Epidermal melanocyte (primary cell): ENCODE results near the gene CPLANE2.
"Not testable (repeated sequence)": the region's sequence is repeated elsewhere in the genome, so short reads cannot be mapped to it uniquely, and the experiment has no call there.

Experiments used
- DNase-seq: peaks from one replicate; pipeline ENCODE4 v3.0.0; 2011; ENCODE audit warnings: low spot score; ENCODE audit not compliant: insufficient read length

CPLANE2 gene

DNA sequence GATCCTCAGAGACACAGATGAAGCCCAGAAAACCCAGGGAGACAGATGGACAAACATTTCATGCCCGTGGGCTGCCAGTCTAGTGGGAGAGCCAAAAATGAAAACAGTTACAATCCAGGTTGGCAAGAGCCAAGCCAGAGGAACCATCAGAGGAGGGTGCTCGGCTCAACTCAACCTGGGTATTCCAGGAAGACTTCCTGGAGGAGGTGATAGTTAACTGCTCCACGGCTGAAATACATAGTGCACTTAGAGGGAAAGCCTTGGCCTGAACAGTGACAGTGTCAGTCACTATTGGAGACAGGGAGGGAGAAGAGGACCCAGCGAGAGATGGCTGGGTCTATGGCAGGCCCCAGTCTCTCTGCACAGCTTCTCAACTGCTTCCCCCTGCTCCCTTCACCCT lies 26.4 kb downstream of the CPLANE2 start:
- no peak for DNase-seq

DNA sequence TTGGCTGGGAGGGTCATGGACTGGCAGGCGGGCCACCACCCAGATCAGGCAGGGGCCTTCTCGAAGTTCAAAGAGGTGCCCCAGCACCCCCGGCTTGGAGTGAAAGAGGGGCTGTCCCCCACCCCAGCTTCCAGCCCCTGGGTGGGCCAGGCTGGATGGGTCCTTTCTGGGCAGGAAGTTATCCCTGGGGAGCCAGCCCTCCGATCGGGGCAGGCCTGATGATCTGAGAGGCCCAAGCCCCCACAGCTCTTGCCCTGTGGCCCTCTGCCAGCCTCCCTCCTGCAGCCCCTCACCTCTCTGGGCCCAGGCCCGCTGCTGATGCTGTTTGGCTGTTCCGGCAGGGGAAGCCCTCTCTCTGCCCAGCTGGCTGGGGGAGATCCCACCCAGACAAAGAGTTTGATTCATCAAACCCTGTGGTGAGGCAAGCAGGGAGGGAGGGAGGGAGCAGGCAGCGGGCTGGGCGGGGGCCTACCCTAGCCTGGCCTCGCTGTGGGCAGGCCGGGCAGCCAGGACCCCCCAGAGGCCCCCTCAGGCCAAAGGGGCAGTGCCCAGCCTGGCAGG lies 27.1 kb downstream of the CPLANE2 start:
- DNase-seq, result no peak

DNA sequence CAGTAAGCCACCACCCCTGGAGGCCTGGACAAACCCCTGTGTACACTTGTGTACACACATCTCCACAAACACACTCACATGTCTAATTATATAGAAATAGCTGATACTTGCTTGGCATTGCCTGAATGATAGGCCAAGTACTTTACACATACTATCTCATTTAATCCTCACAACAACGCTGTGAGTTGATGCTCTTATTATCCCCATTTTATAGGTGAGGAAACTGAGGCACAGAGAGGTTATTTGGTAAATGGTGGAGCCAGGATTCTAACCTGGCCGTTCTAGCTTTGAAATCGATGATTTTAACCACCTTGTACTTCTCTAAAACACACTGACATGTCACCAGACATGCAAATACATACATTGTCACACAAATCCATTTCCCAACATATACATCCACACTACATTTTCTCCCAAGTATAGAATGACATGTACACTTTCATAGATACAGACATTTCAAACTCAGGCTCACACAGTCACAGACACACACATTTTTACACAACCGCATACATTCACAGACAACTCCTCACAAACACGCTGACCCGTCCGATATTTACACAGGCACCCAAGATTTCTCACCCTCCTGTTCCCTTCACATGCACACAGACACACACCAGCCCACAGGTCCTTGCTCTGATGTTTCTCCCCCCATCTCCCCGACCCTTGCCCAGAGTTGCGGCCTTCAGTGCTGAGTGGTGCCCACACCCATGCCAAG lies 27.7 kb downstream of the CPLANE2 start:
- DNase-seq, result no peak

DNA sequence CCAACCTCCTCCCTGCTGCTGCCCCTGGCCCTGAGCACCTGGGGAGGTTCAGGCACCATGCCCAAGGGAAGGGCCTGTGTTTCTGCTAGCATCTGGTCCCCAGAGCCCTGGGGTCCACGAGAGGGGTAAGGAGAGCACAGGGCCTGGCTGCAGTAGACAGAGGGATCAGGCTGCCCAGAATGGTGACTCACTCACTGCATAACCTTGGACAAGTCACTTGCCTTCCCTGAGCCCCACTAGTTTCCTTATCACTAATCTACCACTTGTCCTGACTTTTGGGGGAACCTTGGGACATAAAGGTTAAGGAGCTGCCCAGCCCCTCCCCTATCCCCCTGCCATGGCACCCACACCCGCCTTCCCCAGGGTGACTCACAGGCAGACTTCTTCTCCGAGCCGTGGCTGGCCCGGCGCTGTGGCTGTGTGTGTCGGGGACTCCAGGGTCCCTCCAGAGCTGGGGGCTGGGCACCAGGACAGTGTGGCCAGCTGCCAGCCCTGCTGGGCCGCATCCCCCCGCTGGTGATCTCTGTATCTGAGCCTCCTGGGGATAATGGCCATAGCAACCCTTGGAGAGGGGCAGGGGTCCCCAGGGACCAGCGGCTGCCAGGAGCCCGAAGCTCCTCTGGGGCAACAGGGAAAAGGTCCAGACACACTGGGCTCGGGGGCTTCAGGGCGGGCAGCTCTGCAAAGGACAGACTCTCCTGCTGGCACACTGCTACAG lies 28.6 kb downstream of the CPLANE2 start:
- DNase-seq, result no peak

DNA sequence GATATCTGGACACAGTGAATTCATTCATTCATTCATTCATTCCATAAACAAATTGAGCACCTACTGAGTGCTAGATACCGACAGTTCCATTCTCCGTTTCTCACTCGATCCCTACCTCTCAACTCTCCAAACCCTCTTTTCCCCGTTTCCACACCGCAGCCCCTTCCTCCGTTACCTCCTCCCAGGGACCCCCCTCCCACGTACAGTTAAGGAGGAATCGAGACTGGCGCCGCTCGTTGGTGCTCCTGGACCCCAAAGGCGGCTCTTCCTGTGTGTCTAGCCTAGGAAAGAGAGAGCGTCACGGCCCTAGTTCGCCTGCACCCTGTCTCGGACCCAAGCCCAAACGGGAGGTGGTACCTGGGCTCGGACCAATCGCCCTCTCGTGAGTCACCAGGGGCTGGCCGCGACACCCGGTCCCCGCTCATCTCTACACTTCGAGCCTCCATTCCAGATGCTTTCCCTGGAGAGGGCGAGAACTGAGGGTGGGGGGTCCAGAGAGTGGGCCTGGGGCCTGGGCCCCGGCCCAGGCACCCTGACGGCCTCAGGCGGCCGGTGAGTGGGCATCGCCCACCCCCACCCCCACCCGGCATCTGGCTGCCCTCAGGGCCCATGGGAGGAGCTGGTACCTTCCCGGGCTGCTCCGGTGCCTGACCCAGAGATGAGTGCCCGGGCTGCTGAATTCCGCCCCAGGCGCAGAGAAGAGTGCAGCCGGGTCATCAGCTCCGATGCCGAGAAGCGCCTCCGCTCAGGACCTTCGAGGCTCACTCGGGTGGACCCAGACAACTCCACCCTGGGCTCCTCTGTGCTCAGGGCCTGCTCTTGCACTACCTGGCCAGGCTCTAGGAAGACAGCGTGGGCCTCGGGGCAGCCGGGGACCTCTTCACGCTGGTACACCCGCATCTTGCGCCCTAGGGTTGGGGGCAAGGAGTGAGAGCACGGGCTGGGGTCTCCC lies 29.4 kb downstream of the CPLANE2 start:
- no peak for DNase-seq

DNA sequence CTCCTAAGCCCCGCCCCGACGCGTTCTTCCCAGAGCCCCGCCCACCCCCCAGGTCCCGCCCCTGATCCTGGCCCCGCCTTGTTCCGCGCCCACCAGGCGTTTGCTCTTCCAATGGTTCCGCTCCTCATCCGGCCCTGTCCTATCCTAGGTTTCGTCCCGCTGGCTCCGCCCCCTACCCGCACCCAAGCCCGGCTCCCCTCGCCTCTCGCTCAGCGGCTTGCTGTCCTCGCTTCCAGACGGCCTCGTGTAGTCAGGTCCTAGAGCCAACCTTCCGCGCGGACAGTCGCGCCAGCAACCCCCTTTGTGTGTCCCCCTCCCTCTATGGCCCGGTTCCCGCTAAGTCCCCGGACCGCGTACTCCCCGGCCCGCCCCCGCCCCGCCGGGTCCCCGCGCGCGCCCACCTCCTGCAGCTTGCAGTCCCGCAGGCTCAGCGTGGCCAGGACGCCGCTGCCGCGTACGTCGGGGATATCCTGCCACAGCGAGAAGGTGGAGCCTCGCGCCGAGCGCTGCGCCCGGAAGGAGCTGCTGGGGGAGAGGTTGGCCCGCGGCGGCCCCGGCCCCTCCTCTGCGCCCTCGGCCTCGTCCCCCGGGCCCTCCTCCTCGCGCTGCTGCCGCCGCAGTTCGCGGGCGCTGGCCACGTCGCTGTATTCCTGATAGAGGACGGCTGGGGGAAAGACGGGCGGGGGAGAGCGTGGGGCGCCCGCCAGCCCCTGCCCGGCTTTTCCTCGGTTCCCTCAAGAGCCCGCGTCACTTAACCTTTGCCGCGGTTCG lies 30.3 kb downstream of the CPLANE2 start:
- peak; percentile 87 for DNase-seq

DNA sequence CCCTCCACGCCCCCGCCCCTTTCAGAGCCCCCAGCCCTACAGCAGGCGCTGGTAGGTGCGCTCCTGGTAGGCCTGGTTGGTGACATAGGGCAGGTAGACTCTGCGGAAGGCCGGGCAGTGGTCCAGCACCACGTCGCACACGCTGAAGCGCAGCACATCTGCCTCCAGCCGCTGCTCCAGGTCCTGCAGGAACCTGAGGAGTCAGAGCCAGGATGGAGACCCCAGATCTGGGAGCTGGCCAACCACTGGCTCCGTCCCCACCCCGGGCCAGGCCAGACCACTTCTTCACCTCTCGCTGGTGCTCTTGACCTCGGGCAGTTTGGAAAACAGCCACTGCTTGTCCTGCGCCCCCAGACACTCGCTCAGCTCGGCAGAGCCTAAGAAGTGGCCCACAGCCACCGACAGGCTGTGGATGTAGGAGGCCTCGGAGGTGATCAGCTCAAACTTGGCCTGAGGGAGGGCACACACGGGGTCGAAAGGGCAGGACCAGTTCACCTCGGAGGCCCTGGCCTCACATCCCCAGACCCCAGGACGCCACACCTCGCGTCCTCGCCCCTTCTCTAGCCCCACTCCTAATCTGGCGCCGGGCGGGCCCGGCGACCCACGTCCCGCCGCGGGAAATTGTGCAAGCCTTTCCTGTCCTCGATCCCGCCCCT lies 31.0 kb downstream of the CPLANE2 start:
- no peak for DNase-seq

DNA sequence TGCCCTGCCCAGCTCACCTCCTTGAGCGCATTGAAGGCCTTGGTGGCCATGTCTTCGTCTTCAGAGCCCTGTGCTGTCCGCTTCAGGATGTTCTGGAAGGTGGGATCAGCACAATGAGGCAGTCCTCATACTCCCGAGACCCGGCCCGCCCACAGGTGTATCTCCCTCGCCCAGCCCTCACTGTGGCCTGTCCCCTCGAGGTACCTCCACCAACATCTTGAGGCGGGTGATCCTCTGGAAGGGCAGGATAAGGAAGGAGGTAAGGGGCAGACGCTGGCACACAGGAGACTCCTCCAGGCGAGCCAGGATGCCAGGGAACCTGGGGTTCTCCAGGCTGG lies 31.7 kb downstream of the CPLANE2 start:
- no peak for DNase-seq

DNA sequence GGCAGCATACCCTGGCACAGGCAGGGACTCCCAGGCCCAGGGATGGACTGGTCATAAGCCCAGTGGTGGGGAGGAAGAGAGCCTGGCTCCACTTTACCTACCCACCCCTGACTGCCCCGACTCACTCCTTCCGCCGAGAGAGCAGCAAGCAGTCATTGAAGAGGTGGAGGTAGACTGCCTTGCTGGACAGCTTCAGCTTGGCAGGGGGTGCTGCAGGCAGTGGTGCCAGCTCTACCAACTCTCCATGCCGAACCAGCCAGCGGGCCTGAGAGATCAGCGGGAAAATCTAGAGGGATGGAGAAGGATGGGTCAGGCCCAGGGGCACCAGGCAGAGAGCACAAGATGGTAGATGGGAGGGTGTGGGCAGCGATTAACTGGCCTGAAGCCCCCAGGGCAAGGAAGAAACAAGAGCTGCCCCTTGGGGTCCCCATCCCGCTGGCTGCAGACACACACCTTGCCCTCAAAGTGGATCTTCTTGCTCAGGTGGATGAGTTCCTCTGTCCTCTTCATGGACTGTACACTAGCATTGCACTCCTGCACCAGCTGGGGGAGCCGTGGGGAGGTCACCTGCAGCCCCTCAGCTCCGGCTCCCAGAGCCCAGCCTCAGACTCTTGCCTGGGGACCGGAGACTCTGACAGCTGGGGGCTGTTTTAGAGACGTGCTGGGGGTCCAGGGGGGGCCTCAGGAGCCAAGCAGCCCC lies 32.2 kb downstream of the CPLANE2 start:
- no peak for DNase-seq

DNA sequence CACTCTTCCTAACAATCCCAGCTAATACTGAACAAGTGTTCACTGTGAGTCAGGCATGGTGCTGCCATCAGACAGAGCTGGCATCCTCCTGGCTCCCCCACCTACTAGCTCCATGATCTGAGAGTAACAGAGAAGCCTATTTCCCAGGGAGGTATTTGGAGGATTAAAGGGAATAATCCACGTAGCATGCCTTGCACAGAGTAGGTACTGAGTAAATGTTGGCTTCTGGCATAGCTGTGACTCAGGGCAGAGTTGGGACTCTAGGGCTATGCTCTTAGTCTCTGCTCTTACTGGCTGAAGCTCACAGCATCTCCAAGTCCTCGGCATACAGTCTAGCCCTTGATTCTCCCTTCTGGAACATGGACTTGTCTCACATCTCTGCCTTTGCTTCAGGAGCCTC lies 32.8 kb downstream of the CPLANE2 start:
- no peak for DNase-seq

DNA sequence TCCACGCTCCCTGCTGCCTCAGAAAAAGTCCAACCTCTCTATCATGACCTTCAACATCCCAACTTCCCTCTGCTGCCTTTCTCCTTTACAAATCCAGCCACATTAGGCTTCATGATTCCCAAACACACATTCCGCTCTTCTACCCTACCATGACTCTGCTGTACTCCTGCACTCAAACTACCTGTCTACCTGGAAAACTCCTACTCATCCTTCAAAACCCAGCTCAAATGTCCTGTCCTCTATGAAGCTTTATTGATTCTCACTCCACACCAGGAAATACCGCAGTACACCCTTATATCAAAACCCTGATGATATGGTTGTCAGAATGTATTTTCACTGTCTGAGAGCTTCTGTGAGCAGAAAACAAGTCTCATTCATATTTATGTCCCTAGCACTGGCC lies 33.4 kb downstream of the CPLANE2 start:
- DNase-seq, result no peak

DNA sequence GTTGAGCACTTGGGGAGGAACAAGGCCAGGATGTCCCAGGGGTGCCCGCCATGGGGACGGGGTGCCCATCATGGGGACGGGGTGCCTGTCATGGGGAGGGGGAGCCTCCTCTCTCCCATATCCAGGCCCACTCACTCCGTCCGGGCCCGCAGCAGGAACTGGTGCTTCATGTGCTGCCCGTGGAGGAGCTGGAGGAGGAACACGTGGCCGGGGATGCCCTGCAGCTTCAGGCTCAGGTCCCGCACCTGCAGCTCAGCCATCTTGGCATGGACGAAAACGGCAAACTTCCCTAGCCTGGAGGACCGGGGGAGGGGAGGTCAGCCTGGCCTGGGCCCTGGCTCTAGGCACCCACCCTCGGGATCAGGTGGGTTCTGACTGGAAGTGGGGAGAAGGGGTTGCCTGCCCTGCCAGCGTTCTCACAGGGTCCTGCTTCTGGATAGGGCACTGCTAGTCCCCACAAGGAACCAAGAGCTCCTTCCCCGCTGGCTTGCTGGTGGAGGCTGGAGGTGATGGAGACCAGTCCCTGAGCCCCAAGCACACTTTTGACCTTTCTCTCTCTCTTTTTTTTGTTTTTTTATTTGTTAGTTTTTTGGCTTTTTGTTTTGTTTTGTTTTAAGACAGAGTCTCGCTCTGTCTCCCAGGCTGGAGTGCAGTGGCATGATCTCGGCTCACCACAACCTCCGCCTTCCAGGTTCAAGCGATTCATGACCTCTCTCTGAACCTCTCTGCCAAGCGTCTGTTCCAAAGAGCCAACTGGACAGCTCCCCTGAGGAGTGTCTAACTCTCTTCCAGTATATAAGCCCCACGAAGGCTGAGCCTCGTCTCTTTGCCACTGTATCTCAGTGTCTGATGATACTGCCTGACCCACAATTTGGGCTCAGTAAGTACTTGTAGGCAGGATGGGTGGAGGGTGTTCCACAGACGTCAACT lies 34.4 kb downstream of the CPLANE2 start:
- no peak for DNase-seq

DNA sequence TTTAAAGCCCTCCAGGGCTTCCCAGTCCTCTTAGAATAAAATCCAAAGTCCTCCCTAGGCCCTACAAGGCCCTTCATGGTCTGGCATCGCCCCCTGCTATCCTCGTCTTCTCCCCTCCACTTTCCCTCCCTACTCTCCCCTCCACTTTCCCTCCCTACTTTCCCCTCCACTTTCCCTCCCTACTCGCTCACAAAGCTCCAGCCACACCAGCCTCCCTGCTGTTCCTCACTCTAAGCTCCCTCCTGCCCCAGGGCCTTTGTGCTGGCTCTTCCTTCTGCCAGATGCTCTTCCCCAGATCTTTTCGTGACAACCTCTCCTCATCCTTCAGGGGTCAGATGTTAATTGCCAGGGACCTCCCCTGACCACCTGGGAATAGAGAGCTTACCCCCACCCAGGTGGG lies 37.3 kb downstream of the CPLANE2 start:
- DNase-seq, result no peak

DNA sequence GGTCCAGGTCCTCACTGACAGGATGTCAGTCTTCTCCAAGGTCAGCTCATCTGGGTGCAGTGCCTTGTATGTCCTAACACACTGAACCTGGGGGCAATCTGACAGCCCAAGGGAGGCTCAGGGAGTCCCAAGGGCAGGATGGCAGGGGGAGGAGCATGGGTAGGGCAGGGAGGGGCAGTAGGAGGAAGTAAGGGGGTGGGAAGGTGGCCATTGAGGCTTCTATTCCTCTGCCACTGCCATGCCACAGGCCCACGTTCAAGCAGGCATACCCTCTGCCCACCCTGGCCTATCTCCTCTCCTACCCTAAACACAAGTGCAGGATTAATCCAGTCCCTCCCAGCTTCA lies 37.9 kb downstream of the CPLANE2 start:
- no peak for DNase-seq

DNA sequence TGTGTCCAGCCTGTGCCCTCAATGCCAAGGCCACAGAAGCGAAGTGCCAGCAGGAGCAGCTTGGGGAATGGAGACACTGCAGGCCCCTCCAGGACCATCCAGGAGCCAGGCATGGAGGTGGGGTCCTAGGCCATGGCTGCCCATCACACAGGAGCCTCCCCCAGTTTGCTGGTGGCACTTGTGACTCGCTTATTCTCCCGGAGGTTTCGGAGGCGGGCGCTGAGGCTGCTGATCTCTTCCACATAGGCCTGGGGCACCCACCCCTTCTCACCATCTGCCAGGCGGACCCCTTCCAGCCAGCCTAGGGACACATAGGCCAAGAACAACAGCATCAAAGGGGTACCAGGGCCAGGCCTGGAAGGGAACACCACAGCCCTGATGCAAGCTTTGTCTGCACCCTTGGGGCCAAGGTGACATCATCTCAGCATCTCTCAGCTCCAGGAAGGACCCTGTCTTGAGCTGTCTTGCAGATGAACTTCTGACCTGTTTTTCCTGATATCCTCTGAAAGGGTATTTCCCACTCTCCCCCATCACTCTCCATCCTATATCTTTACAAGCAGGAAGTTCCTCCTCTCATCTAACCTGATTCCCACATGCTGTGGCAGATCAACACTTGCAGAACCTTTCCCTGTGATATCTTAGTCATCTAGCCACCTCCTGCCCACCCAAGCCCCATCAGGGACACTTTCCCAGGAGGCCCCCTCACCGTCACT lies 38.4 kb downstream of the CPLANE2 start:
- no peak for DNase-seq

DNA sequence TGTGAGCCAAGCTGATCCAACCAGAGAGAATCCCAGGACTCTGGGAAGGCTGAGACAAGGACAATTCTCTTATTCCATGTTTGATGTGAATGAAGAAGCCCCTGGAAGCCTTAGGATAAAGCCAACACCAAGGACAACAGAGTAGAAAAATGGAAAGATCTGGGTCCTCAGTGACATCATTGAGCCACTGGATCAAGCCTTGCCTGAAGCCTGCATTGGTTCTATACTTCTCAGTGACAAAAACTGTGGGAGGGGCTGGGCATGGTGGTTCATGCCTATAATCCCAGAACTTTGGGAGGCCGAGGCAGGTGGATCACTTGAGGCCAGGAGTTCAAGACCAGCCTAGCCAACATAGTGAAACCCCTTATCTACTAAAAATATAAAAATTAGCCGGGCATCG lies 40.1 kb downstream of the CPLANE2 start:
- DNase-seq, result no peak

DNA sequence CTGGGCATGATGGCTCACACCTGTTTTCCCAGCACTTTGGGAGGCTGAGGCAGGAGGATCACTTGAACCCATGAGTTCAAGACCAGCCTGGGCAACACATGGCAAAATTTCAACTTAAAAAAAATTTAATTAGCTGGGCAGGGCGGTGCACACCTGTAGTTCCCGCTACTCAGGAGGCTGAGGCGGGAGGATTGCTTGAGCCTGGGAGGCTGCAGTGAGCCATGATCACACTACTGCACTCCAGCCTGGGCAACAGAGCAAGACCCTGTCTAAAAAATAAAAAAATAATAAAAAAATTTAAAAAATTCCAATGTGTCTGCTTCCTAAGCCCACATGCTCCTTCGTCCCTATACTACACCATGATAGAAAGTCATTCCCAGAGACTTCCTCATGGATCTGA lies 40.8 kb downstream of the CPLANE2 start:
- DNase-seq, result not testable (repeated sequence)

DNA sequence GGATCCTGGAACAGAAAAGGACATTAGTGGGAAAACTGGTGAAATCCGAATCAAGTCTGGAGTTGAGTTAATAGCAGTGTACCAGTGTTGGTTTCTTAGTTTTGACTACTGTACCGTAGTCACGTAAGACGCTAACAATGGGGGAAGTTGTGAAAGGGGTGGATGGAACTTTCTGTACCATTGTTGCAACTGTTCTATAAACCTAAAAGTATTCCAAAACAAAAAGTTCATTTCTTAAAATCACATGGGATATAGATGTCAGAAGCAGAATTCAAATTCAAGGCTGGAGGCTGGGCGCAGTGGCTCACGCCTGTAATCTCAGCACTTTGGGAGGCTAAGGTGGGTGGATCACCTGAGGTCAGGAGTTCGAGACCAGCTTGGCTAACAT lies 41.5 kb downstream of the CPLANE2 start:
- DNase-seq, result no peak
